Kidney (tissue), 14 donors: ENCODE results near the gene TPBGL. TPM values are rescaled to one million over a fixed set of nuclear protein-coding genes. Genes with fewer than 3 reads are reported as not detected.
A peak's percentile ranks its signal among the peaks of the same experiment; 100 is the strongest.

ENCODE experiments used
- DNase-seq, 5 donors: peaks; one replicate each; pipeline ENCODE4 v3.0.0-alpha.2; 2013 to 2020
- FAIRE-seq: peaks from 2 replicates; lab custom pipeline; 2012; peaks lifted over from hg19 to GRCh38; lab: Jason Lieb, UNC
- H3K27ac ChIP-seq, 2 donors: one replicate each; pipeline ENCODE4 v1.7.0; 2013; ENCODE audit warnings: low read depth in 2 of 2, low read length in 2 of 2, inconsistent platforms in 1 of 2
- H3K27me3 ChIP-seq: one replicate; pipeline ENCODE4 v1.7.1; 2013; ENCODE audit warnings: low read length, inconsistent platforms; ENCODE audit not compliant: control insufficient read depth, insufficient read depth
- H3K36me3 ChIP-seq, 3 donors: one replicate each; pipeline versions ENCODE4 v1.7.0 to v1.7.1; 2013; ENCODE audit warnings: low read length in 3 of 3, control low read depth in 1 of 3, inconsistent platforms in 1 of 3; ENCODE audit not compliant: insufficient read depth in 3 of 3, control insufficient read depth in 2 of 3
- H3K4me1 ChIP-seq, 3 donors: one replicate each; pipeline versions ENCODE4 v1.7.0 to v1.7.1; 2013; ENCODE audit warnings: low read length in 3 of 3, inconsistent platforms in 1 of 3, low read depth in 1 of 3; ENCODE audit not compliant: control insufficient read depth in 2 of 3, insufficient read depth in 2 of 3
- H3K4me3 ChIP-seq, 3 donors: one replicate each; pipeline versions ENCODE4 v1.7.0 to v1.8.1; 2013; ENCODE audit warnings: low read length in 3 of 3, control low read depth in 1 of 3, inconsistent platforms in 1 of 3
- H3K9ac ChIP-seq, 3 donors: one replicate each; pipeline versions ENCODE4 v1.7.0 to v1.7.1; 2013; ENCODE audit warnings: low read length in 3 of 3, control low read depth in 1 of 3, inconsistent platforms in 1 of 3
- H3K9me3 ChIP-seq, 3 donors: one replicate each; pipeline versions ENCODE4 v1.7.0 to v1.7.1; 2013; ENCODE audit warnings: low read length in 3 of 3, control low read depth in 1 of 3, inconsistent platforms in 1 of 3; ENCODE audit not compliant: control insufficient read depth in 2 of 3, insufficient read depth in 1 of 3
- CTCF ChIP-seq: IDR thresholded peaks from 3 replicates; pipeline ENCODE4 v1.5.1; 2012; ENCODE audit warnings: mild to moderate bottlenecking, moderate library complexity, borderline replicate concordance; ENCODE audit not compliant: insufficient read depth; ENCODE audit errors: extremely low read depth
- intact Hi-C: fragments of 100-400 bp; cut with DNase I; formaldehyde crosslinking; loops from one replicate; pipeline ENCODE4 v1.11.1; 2022
- polyA plus RNA-seq: library from polyadenylated mRNA; stranded (reverse); fragments of 350-450 nt; fragmentation: Illumina TruSeq; extraction: RNeasy Lipid Tissue Mini Kit (QIAGEN cat#74804); gene quantifications from one replicate; pipeline ENCODE4 v1.2.3, GENCODE V29; 2014; ENCODE audit warnings: low read depth, low replicate concordance; ENCODE audit not compliant: insufficient read depth
- total RNA-seq: library from RNA; stranded (reverse); fragmentation: NEBNext Ultra II Directional; extraction: Animal tissue kit (Norgen Biotek cat#: 25700); gene quantifications from one replicate; pipeline ENCODE4 v1.2.1, GENCODE V29; 2021
- donor health status: control.
- donor health status: control.
- donor health status: control.
- donor health status: control.
- donor health status: control.
- donor health status: DM: yes; HTN: yes; CAD: no.
- donor health status: Normal renal cell carcinoma (clear cell type).

TPBGL gene
- total and polyA plus RNA-seq, 2 donors from 2014 or later, result 0.13 to 0.69 TPM

- H3K9me3 ChIP-seq, result no peaks in the 10 kb centered on the region
- H3K27me3 ChIP-seq, result no peaks in the 10 kb centered on the region
- DNase-seq (peak in 2 of 5 donors; percentile 15), FAIRE-seq (no peak)
- H3K4me3 ChIP-seq, result no peak overlapping the region
- no peak overlapping the region for H3K27ac ChIP-seq
- no peak overlapping the region for H3K9ac ChIP-seq
- intact Hi-C loops, result no loop called here
- H3K4me1 ChIP-seq, result no peaks in the 10 kb centered on the region
- H3K36me3 ChIP-seq, result peaks cover 0 to 13% (median 3%) of the 10 kb centered on the region in 3 donors
- no peak for TF ChIP-seq CTCF
Observed at GRCh38 chr11:75271730-75272129, 31.2 kb downstream of the TPBGL start.

DNA sequence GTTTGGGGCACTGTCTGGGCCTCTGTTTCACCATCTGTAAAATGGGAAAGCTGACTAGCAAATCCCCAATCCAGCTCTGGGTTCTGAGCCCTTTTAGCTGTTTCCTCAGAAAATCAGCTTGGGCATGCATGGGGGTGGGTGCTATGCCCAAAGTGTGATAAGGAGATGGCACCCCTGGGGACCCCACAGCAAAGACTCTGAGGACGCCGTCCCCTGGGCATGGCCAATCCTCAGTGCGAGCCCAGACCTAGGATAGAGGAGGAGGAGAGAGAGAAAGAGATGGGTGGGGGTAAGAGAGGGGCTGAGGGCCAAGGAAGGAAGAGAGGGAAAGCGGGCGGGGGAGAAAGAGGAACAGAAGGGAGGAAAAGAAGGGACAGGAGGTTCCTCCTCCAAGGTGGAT, 31.8 kb downstream of the TPBGL start:
- Histone ChIP-seq H3K27ac (no peak overlapping the region), H3K9ac (no peak overlapping the region), H3K9me3 (no peaks in the 10 kb centered on the region), H3K4me3 (no peak overlapping the region), H3K4me1 (no peaks in the 10 kb centered on the region), H3K27me3 (no peaks in the 10 kb centered on the region), H3K36me3 (peaks cover 0 to 17% (median 4%) of the 10 kb centered on the region in 3 donors)
- FAIRE-seq (no peak), DNase-seq (peak in 2 of 5 donors; percentile 12 to 29)
- no peak for TF ChIP-seq CTCF
- intact Hi-C loops, result no loop called here

DNA sequence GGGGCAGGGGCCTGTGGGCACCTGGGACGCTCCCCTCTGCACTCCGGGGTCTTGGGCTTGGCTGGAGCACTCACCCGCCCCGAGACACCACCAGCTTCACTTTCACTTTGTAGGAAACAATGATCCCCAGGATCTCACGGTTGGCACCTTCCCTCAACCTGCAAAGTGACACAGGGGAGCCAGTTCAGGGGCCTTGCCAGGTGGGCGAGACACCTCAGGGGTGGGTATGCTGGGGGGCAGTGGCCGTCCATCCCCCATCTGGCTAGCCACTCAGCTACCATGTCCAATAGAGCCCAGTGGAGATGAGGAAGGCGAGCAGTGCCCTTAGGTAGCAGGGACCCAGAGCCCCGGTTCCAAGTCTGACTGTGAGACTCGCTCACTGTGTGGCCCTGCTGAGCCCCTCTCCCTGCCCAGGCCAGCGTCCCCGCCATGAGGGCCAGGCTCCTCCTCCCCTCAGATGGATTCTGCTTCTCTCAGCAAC, 32.3 kb downstream of the TPBGL start:
- Histone ChIP-seq H3K4me1 (no peaks in the 10 kb centered on the region), H3K27me3 (no peaks in the 10 kb centered on the region), H3K27ac (no peak overlapping the region), H3K4me3 (no peak overlapping the region), H3K9ac (no peak overlapping the region), H3K36me3 (peaks cover 2 to 22% (median 4%) of the 10 kb centered on the region in 3 donors), H3K9me3 (no peaks in the 10 kb centered on the region)
- DNase-seq (peak in 2 of 5 donors; percentile 28 to 63), FAIRE-seq (no peak)
- no peak for TF ChIP-seq CTCF
- intact Hi-C loops, result no loop called here
